Pancreas (tissue), 10 donors: ENCODE results near the gene CFL2. TPM values are rescaled to one million over a fixed set of nuclear protein-coding genes. Genes with fewer than 3 reads are reported as not detected.
"Not testable (repeated sequence)": the region's sequence is repeated elsewhere in the genome, so short reads cannot be mapped to it uniquely, and the experiment has no call there.

Experiments
- ATAC-seq, 4 donors: fragments of 200-7000 bp; cut with Tn5 transposase; one replicate each; pipeline versions ENCODE4 v1.8.0 to v1.9.1; 2020; ENCODE audit warnings: mild to moderate bottlenecking in 4 of 4, moderate library complexity in 4 of 4
- DNase-seq, 6 donors: peaks; one replicate each; pipeline ENCODE4 v3.0.0-alpha.2; 2020
- FAIRE-seq: peaks from 2 replicates; lab custom pipeline; 2012; peaks lifted over from hg19 to GRCh38; lab: Jason Lieb, UNC
- H3K27ac ChIP-seq, 4 donors: fragments of 200-600 bp; sonication (generic); 1 replicate in 3 of 4; 2 replicates in 1 of 4; pipeline versions ENCODE4 v1.5.0 to v1.8.0; 2020
- H3K27me3 ChIP-seq, 4 donors: fragments of 200-600 bp; one replicate each; pipeline ENCODE4 v1.8.0; 2021
- H3K36me3 ChIP-seq, 3 donors: fragments of 200-600 bp; sonication (generic) in 1 of 3; one replicate each; pipeline versions ENCODE4 v1.5.0 to v1.8.0; 2020 to 2021
- H3K4me1 ChIP-seq, 3 donors: fragments of 200-600 bp; one replicate each; pipeline ENCODE4 v1.8.0; 2021
- H3K4me3 ChIP-seq, 4 donors: fragments of 200-600 bp; sonication (generic) in 2 of 4; one replicate each; pipeline versions ENCODE4 v1.5.0 to v1.8.0; 2020 to 2021
- H3K9me3 ChIP-seq, 4 donors: fragments of 200-600 bp; one replicate each; pipeline ENCODE4 v1.8.0; 2021
- CTCF ChIP-seq, 4 donors: fragments of 200-600 bp; sonication (generic) in 3 of 4; IDR thresholded peaks; one replicate each; pipeline versions ENCODE4 v1.5.0 to v1.8.0; 2021; ENCODE audit warnings: antibody characterized with exemption in 4 of 4
- WGBS, 2 donors: extraction: QIAGEN DNeasy Blood & Tissue Kit; methylation state at CpG; one replicate each; pipeline ENCODE4 v1.1.7; 2013; 5-methylcytosine and 5-hydroxymethylcytosine counted together
- intact Hi-C, 3 donors: fragments of 100-400 bp; cut with DNase I; formaldehyde crosslinking; loops; one replicate each; pipeline versions ENCODE4 v1.11.1 to v1.14.2; 2022
- polyA plus RNA-seq, 2 donors: library from polyadenylated mRNA; stranded (reverse); fragments of 200-250 nt; gene quantifications; one replicate each; pipeline ENCODE4 v1.2.3, GENCODE V29; 2013
- total RNA-seq, 6 donors: library from RNA; stranded (reverse); fragmentation: NEBNext Ultra II Directional in 4 of 6; extraction: Animal tissue kit (Norgen Biotek cat#: 25700) in 4 of 6; gene quantifications; one replicate each; pipeline versions ENCODE4 v1.2.1 to v1.2.4, GENCODE V29; 2021 to 2023
- donor health status: healthy with polysubstance abuse.
- donor health status: DM: no; HTN: no; CAD: no; lungs with moderate emphysema.
- donor health status: DM: no; HTN: no; CAD: no.
- donor health status: control.
- donor health status: control.
- donor health status: Bipolar disorder and iron deficiency.
- donor health status: DM: yes; HTN: yes; CAD: no.
- donor health status: DM: no; HTN: no; CAD: no.
- donor health status: DM: no; HTN: no; CAD: no.
- donor health status: DM: yes; HTN: yes; CAD: no.

CFL2 gene
- total and polyA plus RNA-seq, 8 donors = 5.1 to 12.7 (median 9.3) TPM

DNA sequence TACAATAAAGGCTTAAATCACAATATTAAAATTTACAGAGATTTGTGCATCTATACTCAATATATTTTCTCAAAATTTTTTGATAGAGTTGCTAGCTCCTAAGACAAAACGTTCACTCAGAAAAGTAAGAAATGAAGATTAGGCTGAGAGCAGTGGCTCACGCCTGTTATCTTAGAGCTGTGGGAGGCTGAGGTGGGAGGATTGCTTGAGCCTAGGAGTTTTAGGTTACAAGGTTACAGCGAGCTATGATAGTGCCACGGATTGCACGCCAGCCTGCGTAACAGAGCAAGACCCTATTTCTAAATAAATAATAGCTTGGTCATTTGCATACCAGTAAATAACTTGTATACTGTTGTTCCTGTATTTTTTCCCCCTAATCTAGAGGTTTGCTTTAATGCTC is 35.0 kb upstream of the CFL2 start:
- WGBS, 2 donors = 83 to 90% methylated on average over 6 of the region's 6 CpGs
- intact Hi-C loops = no loop called here
- ATAC-seq (no peak), DNase-seq (no peak), FAIRE-seq (no peak)
- H3K27me3 ChIP-seq = no peaks in the 10 kb centered on the region
- no peak overlapping the region for H3K27ac ChIP-seq
- no peak overlapping the region for H3K4me3 ChIP-seq
- H3K4me1 ChIP-seq = no peaks in the 10 kb centered on the region
- H3K36me3 ChIP-seq = peaks cover 0 to 4% (median 0%) of the 10 kb centered on the region in 3 donors
- no peak for TF ChIP-seq CTCF (IDR thresholded peaks at IDR 0.05)
- H3K9me3 ChIP-seq = no peaks in the 10 kb centered on the region

GRCh38 chr14:34742270-34743115 is 28.1 kb upstream of the CFL2 start:
- no peak for DNase-seq
- intact Hi-C loops = no loop called here
- no peak for TF ChIP-seq CTCF (IDR thresholded peaks at IDR 0.05)
- no peaks in the 10 kb centered on the region for H3K4me1 ChIP-seq
- no peaks in the 10 kb centered on the region for H3K27me3 ChIP-seq
- no peak overlapping the region for H3K4me3 ChIP-seq
- no peaks in the 10 kb centered on the region for H3K36me3 ChIP-seq
- no peak for ATAC-seq
- FAIRE-seq = no peak
- H3K9me3 ChIP-seq = no peaks in the 10 kb centered on the region
- 75 to 82% methylated on average over 8 of the region's 8 CpGs for WGBS, 2 donors
- no peak overlapping the region for H3K27ac ChIP-seq

DNA sequence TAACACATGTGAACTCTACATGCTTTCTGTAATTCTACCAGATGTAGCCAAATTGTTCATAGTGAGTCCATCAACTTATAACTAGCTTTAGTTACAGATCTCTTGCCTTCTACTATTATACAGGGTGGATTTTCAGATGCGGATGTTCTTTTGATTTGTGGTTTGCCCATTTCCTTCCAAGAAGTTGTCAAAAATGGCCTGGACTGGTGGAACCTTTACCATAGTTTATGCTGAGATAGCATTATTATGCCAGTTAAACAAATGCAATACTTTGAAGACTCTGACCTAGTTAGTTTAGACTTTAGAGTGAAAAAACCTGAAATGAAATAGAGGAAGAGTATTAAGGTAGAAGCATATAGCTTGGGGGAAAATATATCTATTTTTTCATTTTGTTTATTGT is 27.4 kb upstream of the CFL2 start:
- WGBS, 2 donors = 80 to 86% methylated on average over 1 of the region's 1 CpG
- H3K4me1 ChIP-seq = no peaks in the 10 kb centered on the region
- no peak for FAIRE-seq

GRCh38 chr14:34740139-34740538 is 25.7 kb upstream of the CFL2 start:
- H3K4me1 ChIP-seq, H3K27me3 ChIP-seq, intact Hi-C loops, H3K4me3 ChIP-seq, H3K9me3 ChIP-seq, H3K36me3 ChIP-seq, H3K27ac ChIP-seq, ATAC-seq, FAIRE-seq, DNase-seq: not testable (repeated sequence)
- 65 to 75% methylated on average over 6 of the region's 6 CpGs for WGBS, 2 donors

More for the DNA sequence above, 27.4 kb upstream of the CFL2 start:
- no peaks in the 10 kb centered on the region for H3K9me3 ChIP-seq
- no peak for TF ChIP-seq CTCF (IDR thresholded peaks at IDR 0.05)
- no peaks in the 10 kb centered on the region for H3K27me3 ChIP-seq
- H3K4me3 ChIP-seq = no peak overlapping the region
- ATAC-seq = no peak
- intact Hi-C loops = no loop called here
- H3K27ac ChIP-seq = no peak overlapping the region
- no peaks in the 10 kb centered on the region for H3K36me3 ChIP-seq
- DNase-seq = no peak

- intact Hi-C loops = not testable (repeated sequence)
Observed at GRCh38 chr14:34737079-34737478, 22.7 kb upstream of the CFL2 start.

GRCh38 chr14:34733245-34733644 is 18.9 kb upstream of the CFL2 start:
- no peak for TF ChIP-seq CTCF (IDR thresholded peaks at IDR 0.05)
- intact Hi-C loops = no loop called here
- ATAC-seq (no peak), FAIRE-seq (no peak), DNase-seq (no peak)
- no peak overlapping the region for H3K4me3 ChIP-seq
- H3K4me1 ChIP-seq = no peaks in the 10 kb centered on the region
- H3K27ac ChIP-seq = no peak overlapping the region
- H3K27me3 ChIP-seq = no peaks in the 10 kb centered on the region
- 48 to 53% methylated on average over 3 of the region's 3 CpGs for WGBS, 2 donors
- no peaks in the 10 kb centered on the region for H3K36me3 ChIP-seq
- H3K9me3 ChIP-seq = no peaks in the 10 kb centered on the region

More at GRCh38 chr14:34737079-34737478, 22.7 kb upstream of the CFL2 start:
- H3K4me3 ChIP-seq, H3K9me3 ChIP-seq, FAIRE-seq, DNase-seq, H3K4me1 ChIP-seq, H3K36me3 ChIP-seq, H3K27ac ChIP-seq, ATAC-seq, H3K27me3 ChIP-seq: not testable (repeated sequence)
- WGBS, 2 donors = 87 to 90% methylated on average over 4 of the region's 4 CpGs
